SK-N-SH (cell line): ENCODE results near the gene SIN3A.

Experiments used
- CHD2 ChIP-seq: fragments of 150-350 bp; IDR thresholded peaks from 2 replicates; pipeline ENCODE4 v1.6.1; 2018; ENCODE audit warnings: low read length; ENCODE audit not compliant: partially characterized antibody
- CTCF ChIP-seq: fragments of 200-600 bp; sonication (generic); IDR thresholded peaks from 2 replicates; pipeline ENCODE4 v1.6.1; 2017; ENCODE audit warnings: antibody characterized with exemption, mild to moderate bottlenecking, moderate library complexity
- EP300 ChIP-seq, 2 experiments: IDR thresholded peaks; 2 replicates each; pipeline versions ENCODE4 v1.4.0 to v1.6.1; 2012; ENCODE audit warnings: borderline replicate concordance in 1 of 2, low read depth in 1 of 2, low read length in 1 of 2
- NRF1 ChIP-seq: IDR thresholded peaks from 2 replicates; pipeline ENCODE4 v1.6.1; 2012; ENCODE audit warnings: low read depth, mild to moderate bottlenecking, low read length
- POLR2AphosphoS5 ChIP-seq: IDR thresholded peaks from 2 replicates; pipeline ENCODE4 v1.6.1; 2012; ENCODE audit warnings: low read depth, low read length
- TCF12 ChIP-seq: IDR thresholded peaks from 2 replicates; pipeline ENCODE4 v1.4.0; 2012
- USF2 ChIP-seq: fragments of 150-350 bp; IDR thresholded peaks from 2 replicates; pipeline ENCODE4 v1.6.1; 2017; ENCODE audit warnings: antibody characterized with exemption, low read length, low read depth, borderline replicate concordance
- YY1 ChIP-seq: IDR thresholded peaks from 2 replicates; pipeline ENCODE4 v1.4.0; 2012; ENCODE audit warnings: low read depth, mild to moderate bottlenecking

GRCh38 chr15:75459581-75459980, 8.1 kb upstream of the SIN3A start:
- TF ChIP-seq CTCF = no peak
- TF ChIP-seq EP300 (IDR thresholded peaks at IDR 0.05; ENCODE audit: borderline replicate concordance in 1 of 2, low read depth in 1 of 2, low read length in 1 of 2) = no peak
- no peak for TF ChIP-seq POLR2AphosphoS5
- TF ChIP-seq NRF1 = no peak
- no peak for TF ChIP-seq USF2
- TF ChIP-seq TCF12 = no peak
- no peak for TF ChIP-seq CHD2
- TF ChIP-seq YY1 = no peak
